HepG2 (cell line): ENCODE data around the gene RAC3. TPM values are rescaled to one million over a fixed set of nuclear protein-coding genes. Genes with fewer than 3 reads are reported as not detected.

Source experiments
- ARID5B ChIP-seq: IDR thresholded peaks from 2 replicates; pipeline ENCODE4 v1.4.0; 2020; ENCODE audit warnings: mild to moderate bottlenecking, missing genetic modification reagents
- DRAP1 ChIP-seq: IDR thresholded peaks from 2 replicates; pipeline ENCODE4 v1.6.1; 2016; ENCODE audit warnings: missing genetic modification reagents, missing compliant biosample characterization
- GTF3A ChIP-seq: sonication (generic); formaldehyde crosslinking; conservative IDR thresholded peaks from 2 replicates; pipeline ENCODE4 v1.4.0; 2020; ENCODE audit warnings: mild to moderate bottlenecking, missing genetic modification reagents
- HOXA3 ChIP-seq: sonication (generic); formaldehyde crosslinking; IDR thresholded peaks from 2 replicates; pipeline ENCODE4 v1.5.0; 2020; ENCODE audit warnings: missing genetic modification reagents
- JUN ChIP-seq: sonication (generic); formaldehyde crosslinking; IDR thresholded peaks from 2 replicates; pipeline ENCODE4 v1.4.0; 2020; ENCODE audit warnings: mild to moderate bottlenecking, missing genetic modification reagents
- MYPOP ChIP-seq: sonication (generic); formaldehyde crosslinking; IDR thresholded peaks from 2 replicates; pipeline ENCODE4 v1.8.1; 2023; ENCODE audit warnings: mild to moderate bottlenecking, moderate library complexity, missing genetic modification reagents
- SMARCC2 ChIP-seq: fragments of 450-650 bp; IDR thresholded peaks from 2 replicates; pipeline ENCODE4 v1.6.1; 2017; ENCODE audit warnings: antibody characterized with exemption, mild to moderate bottlenecking
- STAG1 ChIP-seq: sonication (generic); formaldehyde crosslinking; IDR thresholded peaks from 2 replicates; pipeline ENCODE4 v1.4.0; 2020; ENCODE audit warnings: missing genetic modification reagents
- WIZ ChIP-seq: sonication (generic); formaldehyde crosslinking; IDR thresholded peaks from 2 replicates; pipeline ENCODE4 v1.5.1; 2020; ENCODE audit warnings: mild to moderate bottlenecking, missing genetic modification reagents
- ZBTB33 ChIP-seq: sonication (generic); formaldehyde crosslinking; IDR thresholded peaks from 2 replicates; pipeline ENCODE4 v1.4.0; 2020; ENCODE audit warnings: missing genetic modification reagents
- ZBTB34 ChIP-seq: sonication (generic); formaldehyde crosslinking; IDR thresholded peaks from 2 replicates; pipeline ENCODE4 v1.8.0; 2022; ENCODE audit warnings: mild to moderate bottlenecking, missing genetic modification reagents
- ZNF281 ChIP-seq: sonication (generic); formaldehyde crosslinking; IDR thresholded peaks from 2 replicates; pipeline ENCODE4 v1.4.0; 2020; ENCODE audit warnings: missing genetic modification reagents, borderline replicate concordance
- ZNF570 ChIP-seq: sonication (generic); formaldehyde crosslinking; IDR thresholded peaks from 2 replicates; pipeline ENCODE4 v1.4.0; 2020; ENCODE audit warnings: mild to moderate bottlenecking, missing genetic modification reagents, borderline replicate concordance
- ZNF572 ChIP-seq: sonication (generic); formaldehyde crosslinking; IDR thresholded peaks from 2 replicates; pipeline ENCODE4 v1.5.1; 2020; ENCODE audit warnings: mild to moderate bottlenecking, missing genetic modification reagents
- polyA plus RNA-seq, 8 experiments: library from polyadenylated mRNA; depleted of rRNA in 3 of 8; stranded (reverse) in 7 of 8; unstranded in 1 of 8; fragments of >200 nt; fragmentation: Illumina TruSeq in 4 of 8; extraction: Trizol in 4 of 8; gene quantifications; 2 replicates each; pipeline versions ENCODE4 v1.2.1 to v1.2.3, GENCODE V29; 2011 to 2016; ENCODE audit warnings: low read depth in 4 of 8, missing spikeins in 1 of 8, mixed read lengths in 1 of 8; ENCODE audit not compliant: insufficient read depth in 1 of 8
- total RNA-seq, 5 experiments: library from RNA; depleted of rRNA; stranded (reverse); fragments of >200 nt; fragmentation: Illumina TruSeq; extraction: Trizol; gene quantifications; 2 replicates each; pipeline ENCODE4 v1.2.3, GENCODE V29; 2016; ENCODE audit warnings: low read depth in 1 of 5

RAC3 gene
- total and polyA plus RNA-seq, 2 of the 13 experiments (the other 11 are each of a cell fraction or from before 2014, with no cell fraction given): 10.5 to 21.3 TPM

GRCh38 chr17:82021107-82021899 is 10.2 kb upstream of the RAC3 start (continued):
- peak; percentile 35; the same call in 1 of the 2 replicates for TF ChIP-seq ARID5B (CRISPR knock-in tag)
- TF ChIP-seq JUN (CRISPR knock-in tag): peak; percentile 65; the same call in 1 of the 2 replicates
- TF ChIP-seq ZNF572: 0 out of 2 replicates have a peak, but pooled peaks have one; percentile 42
- TF ChIP-seq SMARCC2: no peak
- TF ChIP-seq GTF3A (CRISPR knock-in tag): 0 out of 2 replicates have a peak, but pooled peaks have one; percentile 44
- peak; percentile 21; the same call in 1 of the 2 replicates for TF ChIP-seq DRAP1 (CRISPR knock-in tag)
- TF ChIP-seq WIZ (CRISPR knock-in tag): no peak
- peak; percentile 49 for TF ChIP-seq ZBTB34 (CRISPR knock-in tag)
- no peak for TF ChIP-seq ZNF281
- TF ChIP-seq MYPOP (CRISPR knock-in tag): peak; percentile 65
- TF ChIP-seq ZBTB33 (CRISPR knock-in tag): peak; percentile 70
- TF ChIP-seq ZNF570 (CRISPR knock-in tag): no peak
- peak; percentile 76 for TF ChIP-seq HOXA3 (CRISPR knock-in tag)
- TF ChIP-seq STAG1 (CRISPR knock-in tag): peak; percentile 99
